ENCODE results near the gene DCDC2C.

DNA sequence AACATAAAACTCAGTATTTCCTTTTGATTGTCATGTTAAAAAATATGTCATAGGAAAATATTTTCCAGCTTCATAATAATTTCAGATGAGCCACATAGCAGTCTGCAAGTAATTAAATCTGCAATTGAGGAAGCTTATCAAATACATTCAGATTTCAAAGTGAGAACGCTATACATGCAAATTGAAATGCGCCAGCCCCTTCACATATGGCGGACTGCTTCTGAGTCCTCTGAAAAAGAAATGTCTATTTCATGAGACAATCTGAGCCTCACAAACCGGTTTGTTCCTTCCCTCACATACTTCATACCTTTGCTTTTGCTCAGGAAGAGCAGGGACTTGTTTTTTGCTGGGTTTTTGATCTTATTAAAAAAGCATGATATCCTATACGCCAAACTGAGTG, 2.3 kb upstream of the DCDC2C start:
- TF ChIP-seq POLR2A (IDR thresholded peaks at IDR 0.05) = no peak
- TF ChIP-seq, protein P1, sequence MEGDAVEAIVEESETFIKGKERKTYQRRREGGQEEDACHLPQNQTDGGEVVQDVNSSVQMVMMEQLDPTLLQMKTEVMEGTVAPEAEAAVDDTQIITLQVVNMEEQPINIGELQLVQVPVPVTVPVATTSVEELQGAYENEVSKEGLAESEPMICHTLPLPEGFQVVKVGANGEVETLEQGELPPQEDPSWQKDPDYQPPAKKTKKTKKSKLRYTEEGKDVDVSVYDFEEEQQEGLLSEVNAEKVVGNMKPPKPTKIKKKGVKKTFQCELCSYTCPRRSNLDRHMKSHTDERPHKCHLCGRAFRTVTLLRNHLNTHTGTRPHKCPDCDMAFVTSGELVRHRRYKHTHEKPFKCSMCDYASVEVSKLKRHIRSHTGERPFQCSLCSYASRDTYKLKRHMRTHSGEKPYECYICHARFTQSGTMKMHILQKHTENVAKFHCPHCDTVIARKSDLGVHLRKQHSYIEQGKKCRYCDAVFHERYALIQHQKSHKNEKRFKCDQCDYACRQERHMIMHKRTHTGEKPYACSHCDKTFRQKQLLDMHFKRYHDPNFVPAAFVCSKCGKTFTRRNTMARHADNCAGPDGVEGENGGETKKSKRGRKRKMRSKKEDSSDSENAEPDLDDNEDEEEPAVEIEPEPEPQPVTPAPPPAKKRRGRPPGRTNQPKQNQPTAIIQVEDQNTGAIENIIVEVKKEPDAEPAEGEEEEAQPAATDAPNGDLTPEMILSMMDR (IDR thresholded peaks at IDR 0.05) = no peak

Data from uterus (tissue), 2 donors.